ENCODE results near the gene TMEM156. TPM values are rescaled to one million over a fixed set of nuclear protein-coding genes. Genes with fewer than 3 reads are reported as not detected.

TMEM156 gene
- total RNA-seq, 2 donors from 2014 or later, result 0.29 to 0.65 TPM

Other genes starting within 250 kb of the TMEM156 start
- gene TLR10, start 249.4 kb downstream of the TMEM156 start, total RNA-seq, result under 1 TPM in 1 of 2 donors, not detected in 1; 0.38 TPM
- 10 to 100 TPM; 11.1 to 15.8 TPM for gene TLR1, start 227.6 kb downstream of the TMEM156 start, total RNA-seq
- gene TLR6, start 175.6 kb downstream of the TMEM156 start, total RNA-seq, result 1 to 10 TPM; 4.9 to 6.0 TPM
- gene FAM114A1, start 164.6 kb downstream of the TMEM156 start, total RNA-seq, result 100 to 1,000 TPM in 1 of 2 donors, 10 to 100 TPM in 1; 90.2 to 111 TPM
- gene KLHL5, start 29.8 kb upstream of the TMEM156 start, total RNA-seq, result 10 to 100 TPM; 39.1 to 51.7 TPM
- 10 to 100 TPM; 24.3 to 25.7 TPM for gene WDR19, start 150.1 kb upstream of the TMEM156 start, total RNA-seq

Data from posterior vena cava (tissue), 2 donors.